H1 (cell line): Measurements from ENCODE around the gene MDC1. TPM values are rescaled to one million over a fixed set of nuclear protein-coding genes. Genes with fewer than 3 reads are reported as not detected.

ENCODE experiments used
- CTCF ChIA-PET: fragments of 300-600 bp; sonication (Branson Sonifier 250); formaldehyde crosslinking; loops from one replicate; lab custom pipeline; 2021; ENCODE audit not compliant: partially characterized antibody; lab: Charles Lee
- POLR2A ChIA-PET: fragments of 300-600 bp; sonication (Branson Sonifier 250); formaldehyde crosslinking; loops from one replicate; lab custom pipeline; 2021; ENCODE audit warnings: inconsistent platforms; ENCODE audit not compliant: partially characterized antibody; lab: Charles Lee
- DNase-seq, 2 experiments: peaks; one replicate each; pipeline versions ENCODE4 v3.0.0 to v3.0.0-alpha.2; 2010 to 2022; ENCODE audit warnings: low spot score in 2 of 2, low read depth in 1 of 2, mixed read lengths in 1 of 2
- FAIRE-seq: peaks from 2 replicates; lab custom pipeline; 2011; peaks lifted over from hg19 to GRCh38; lab: Jason Lieb, UNC
- H2AFZ ChIP-seq: 2 replicates; pipeline ENCODE4 v1.8.1; 2012; ENCODE audit warnings: low read length, inconsistent platforms
- H2AK5ac ChIP-seq: 2 replicates; pipeline ENCODE4 v1.6.1; 2013; ENCODE audit warnings: low read depth, low read length
- H2BK120ac ChIP-seq: replicated peaks from 2 replicates; pipeline ENCODE3; 2013; ENCODE audit warnings: low read depth, low read length, inconsistent platforms
- H2BK12ac ChIP-seq: 2 replicates; pipeline ENCODE4 v1.6.1; 2013; ENCODE audit warnings: low read depth, low read length
- H2BK15ac ChIP-seq: 2 replicates; pipeline ENCODE4 v1.6.1; 2013; ENCODE audit warnings: low read length
- H2BK20ac ChIP-seq: 2 replicates; pipeline ENCODE4 v1.6.1; 2013; ENCODE audit warnings: low read length
- H2BK5ac ChIP-seq: 2 replicates; pipeline ENCODE4 v1.6.1; 2013; ENCODE audit warnings: low read depth, low read length
- H3K14ac ChIP-seq: 2 replicates; pipeline ENCODE4 v1.6.1; 2013; ENCODE audit warnings: inconsistent platforms; ENCODE audit not compliant: insufficient read length
- H3K18ac ChIP-seq: 2 replicates; pipeline ENCODE4 v1.6.1; 2013; ENCODE audit warnings: low read length; ENCODE audit errors: extremely low read depth
- H3K23ac ChIP-seq: 2 replicates; pipeline ENCODE4 v1.6.1; 2013; ENCODE audit warnings: inconsistent platforms; ENCODE audit not compliant: insufficient read length
- H3K23me2 ChIP-seq: 2 replicates; pipeline ENCODE4 v1.6.1; 2013; ENCODE audit warnings: low read depth, low read length
- H3K27ac ChIP-seq: 2 replicates; pipeline ENCODE4 v1.6.1; 2011; ENCODE audit warnings: low read depth, low read length, inconsistent platforms
- H3K27me3 ChIP-seq, 4 experiments: replicated peaks in 1 of 4; 1 replicate in 1 of 4; 2 replicates in 3 of 4; pipeline versions ENCODE4 v1.6.1 to v1.8.1; 2011 to 2013; ENCODE audit warnings: low read length in 3 of 4, mild to moderate bottlenecking in 3 of 4, inconsistent platforms in 2 of 4, mixed read lengths in 2 of 4, moderate library complexity in 1 of 4; ENCODE audit not compliant: control insufficient read depth in 3 of 4, insufficient read depth in 3 of 4; ENCODE audit errors: extremely low read depth in 1 of 4
- H3K36me3 ChIP-seq, 4 experiments: 2 replicates each; pipeline versions ENCODE4 v1.6.1 to v1.8.1; 2011 to 2013; ENCODE audit warnings: mild to moderate bottlenecking in 4 of 4, low read length in 3 of 4, moderate library complexity in 2 of 4, control low read depth in 1 of 4, inconsistent platforms in 1 of 4; ENCODE audit not compliant: insufficient read depth in 4 of 4, control insufficient read depth in 2 of 4
- H3K4ac ChIP-seq: replicated peaks from 2 replicates; pipeline ENCODE3; 2013; ENCODE audit warnings: low read length, low read depth, mixed read lengths, inconsistent platforms; ENCODE audit not compliant: insufficient read length
- H3K4me1 ChIP-seq, 4 experiments: replicated peaks in 1 of 4; 1 replicate in 1 of 4; 2 replicates in 3 of 4; pipeline versions ENCODE4 v1.6.1 to v1.8.1; 2011 to 2013; ENCODE audit warnings: low read length in 3 of 4, inconsistent platforms in 2 of 4, mixed read lengths in 1 of 4; ENCODE audit not compliant: insufficient read depth in 4 of 4, control insufficient read depth in 3 of 4
- H3K4me2 ChIP-seq, 2 experiments: 2 replicates each; pipeline versions ENCODE4 v1.6.1 to v1.8.1; 2011 to 2013; ENCODE audit warnings: low read depth in 2 of 2, low read length in 2 of 2, control low read depth in 1 of 2, inconsistent platforms in 1 of 2, mild to moderate bottlenecking in 1 of 2; ENCODE audit not compliant: insufficient read depth in 1 of 2
- H3K4me3 ChIP-seq, 4 experiments: fragments of 200-600, 300-600 bp in 1 of 4; sonication (generic), shearing (Covaris generic), sonication (Bioruptor Twin) in 1 of 4; 2 replicates each; pipeline versions ENCODE4 v1.5.1 to v1.8.1; 2011 to 2016; ENCODE audit warnings: low read length in 4 of 4, low read depth in 3 of 4, control low read depth in 2 of 4, inconsistent platforms in 2 of 4, mild to moderate bottlenecking in 2 of 4, mixed read lengths in 1 of 4, moderate library complexity in 1 of 4; ENCODE audit not compliant: insufficient read depth in 2 of 4; ENCODE audit errors: extremely low read depth in 1 of 4
- H3K56ac ChIP-seq: replicated peaks from 2 replicates; pipeline ENCODE3; 2013; ENCODE audit warnings: low read depth, mild to moderate bottlenecking, mixed read lengths, low read length, inconsistent platforms; ENCODE audit not compliant: insufficient read length
- H3K79me1 ChIP-seq: 2 replicates; pipeline ENCODE4 v1.6.1; 2013; ENCODE audit warnings: low read depth, low read length, control low read depth
- H3K79me2 ChIP-seq, 2 experiments: 2 replicates each; pipeline versions ENCODE4 v1.6.1 to v1.8.1; 2012 to 2013; ENCODE audit warnings: low read length in 2 of 2, mild to moderate bottlenecking in 2 of 2, inconsistent platforms in 1 of 2; ENCODE audit not compliant: insufficient read depth in 2 of 2, control insufficient read depth in 1 of 2
- H3K9ac ChIP-seq, 4 experiments: replicated peaks in 1 of 4; 1 replicate in 1 of 4; 2 replicates in 3 of 4; pipeline versions ENCODE4 v1.6.1 to v1.8.1; 2011 to 2013; ENCODE audit warnings: low read depth in 3 of 4, low read length in 3 of 4, control low read depth in 2 of 4, mild to moderate bottlenecking in 2 of 4, moderate library complexity in 2 of 4, inconsistent platforms in 1 of 4; ENCODE audit errors: extremely low read depth in 1 of 4
- H3K9me3 ChIP-seq, 2 experiments: 2 replicates each; pipeline versions ENCODE4 v1.6.1 to v1.8.1; 2012 to 2013; ENCODE audit warnings: mild to moderate bottlenecking in 2 of 2, moderate library complexity in 2 of 2, control low read depth in 1 of 2, inconsistent platforms in 1 of 2, low read depth in 1 of 2, low read length in 1 of 2, mixed read lengths in 1 of 2; ENCODE audit not compliant: insufficient read depth in 2 of 2
- H4K20me1 ChIP-seq, 2 experiments: replicated peaks in 1 of 2; 2 replicates each; pipeline versions ENCODE3 to v1.8.1; 2011 to 2013; ENCODE audit warnings: inconsistent platforms in 2 of 2, low read length in 2 of 2, mild to moderate bottlenecking in 1 of 2; ENCODE audit not compliant: insufficient read depth in 2 of 2, control insufficient read depth in 1 of 2
- H4K5ac ChIP-seq: 2 replicates; pipeline ENCODE4 v1.6.1; 2013; ENCODE audit warnings: low read length, low read depth, mixed read lengths, inconsistent platforms; ENCODE audit not compliant: insufficient read length
- H4K8ac ChIP-seq: 2 replicates; pipeline ENCODE4 v1.8.0; 2013; ENCODE audit warnings: mild to moderate bottlenecking, moderate library complexity, low read length, inconsistent platforms; ENCODE audit not compliant: insufficient read depth; ENCODE audit errors: extremely low read depth
- H4K91ac ChIP-seq: replicated peaks from 2 replicates; pipeline ENCODE3; 2013; ENCODE audit warnings: low read length, mixed read lengths, inconsistent platforms; ENCODE audit not compliant: insufficient read length
- BACH1 ChIP-seq: IDR thresholded peaks from 2 replicates; pipeline ENCODE4 v1.6.1; 2012; ENCODE audit warnings: low read length, improper control_type of control experiment
- CREB1 ChIP-seq: IDR thresholded peaks from 2 replicates; pipeline ENCODE4 v1.6.1; 2012; ENCODE audit warnings: inconsistent platforms
- GABPA ChIP-seq: IDR thresholded peaks from 2 replicates; pipeline ENCODE4 v1.6.1; 2011; ENCODE audit warnings: mild to moderate bottlenecking, low read length, moderate library complexity, borderline replicate concordance; ENCODE audit not compliant: insufficient read depth
- JUN ChIP-seq: IDR thresholded peaks from 2 replicates; pipeline ENCODE4 v1.6.1; 2011; ENCODE audit warnings: low read depth, mild to moderate bottlenecking, improper control_type of control experiment, low read length
- KDM4A ChIP-seq: IDR thresholded peaks from one replicate; pipeline ENCODE4 v1.7.1; 2012; ENCODE audit warnings: low read depth, mild to moderate bottlenecking, moderate library complexity, low read length, inconsistent platforms; ENCODE audit not compliant: severe bottlenecking
- PHF8 ChIP-seq: fragments of 200-600 bp; sonication (generic); conservative IDR thresholded peaks from 2 replicates; pipeline ENCODE4 v1.7.1; 2012; ENCODE audit warnings: low read depth, mild to moderate bottlenecking, inconsistent platforms, low read length, moderate library complexity
- SP1 ChIP-seq: IDR thresholded peaks from 2 replicates; pipeline ENCODE4 v1.6.1; 2011; ENCODE audit warnings: low read depth, low read length
- SP2 ChIP-seq: IDR thresholded peaks from 2 replicates; pipeline ENCODE4 v1.6.1; 2012; ENCODE audit warnings: mild to moderate bottlenecking, low read length, inconsistent platforms
- SP4 ChIP-seq: IDR thresholded peaks from 2 replicates; pipeline ENCODE4 v1.6.1; 2012; ENCODE audit warnings: low read length, inconsistent platforms
- ZNF274 ChIP-seq: IDR thresholded peaks from 2 replicates; pipeline ENCODE4 v1.7.0; 2012; ENCODE audit warnings: low read length, borderline replicate concordance; ENCODE audit errors: extremely low read depth
- WGBS, 2 experiments: shearing (Covaris generic) in 1 of 2; methylation state at CpG; one replicate each; pipeline versions ENCODE4 v1.1.6 to v1.1.7; 2013 to 2015; ENCODE audit warnings: low lambda C conversion rate in 2 of 2, mixed read lengths in 2 of 2, inconsistent platforms in 1 of 2, low coverage in 1 of 2, missing lambda C conversion rate in 1 of 2; ENCODE audit not compliant: insufficient replicate concordance in 2 of 2, insufficient coverage in 1 of 2, insufficient read length in 1 of 2; ENCODE audit errors: extremely low coverage in 1 of 2, missing lambda C conversion rate in 1 of 2; 5-methylcytosine and 5-hydroxymethylcytosine counted together
- polyA plus RNA-seq, 7 experiments: library from polyadenylated mRNA; depleted of rRNA in 3 of 7; stranded (reverse) in 5 of 7; unstranded in 2 of 7; fragments of >200 nt in 5 of 7; fragments of 200-250 nt in 2 of 7; gene quantifications; 1 replicate in 5 of 7; 2 replicates in 1 of 7; 4 replicates in 1 of 7; pipeline versions ENCODE4 v1.2.1 to v1.2.3, GENCODE V29; 2011 to 2013; ENCODE audit warnings: missing spikeins in 2 of 7, mixed read lengths in 2 of 7
- total RNA-seq: library from RNA; stranded (reverse); fragmentation: NEBNext Ultra II Directional; extraction: Animal tissue kit (Norgen Biotek cat#: 25700); gene quantifications from 2 replicates; pipeline ENCODE4 v1.2.1, GENCODE V29; 2021

The MDC1 gene
- total and polyA plus RNA-seq, 2 of the 8 experiments (the other 6 are each of a cell fraction or from before 2014, with no cell fraction given) = 29.9 to 81.1 TPM

DNA sequence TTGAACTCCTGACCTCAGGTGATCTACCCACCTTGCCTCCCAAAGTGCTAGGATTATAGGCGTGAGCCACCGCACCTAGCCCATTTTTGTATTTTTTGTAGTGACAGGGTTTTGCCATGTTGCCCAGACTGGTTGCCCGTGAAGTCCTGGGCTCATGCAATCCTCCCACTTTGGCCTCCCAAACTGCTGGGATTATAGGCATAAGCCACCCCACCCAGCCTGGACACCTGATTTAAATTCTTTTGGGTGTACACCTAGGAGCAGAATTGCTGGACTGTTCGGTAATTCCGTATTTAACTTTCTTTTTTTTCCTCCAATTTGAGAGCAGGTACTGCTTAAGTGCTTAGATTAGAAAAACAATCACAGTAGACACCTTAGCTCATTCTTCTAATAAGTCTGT lies 20.6 kb downstream of the MDC1 start:
- Histone ChIP-seq H3K9me3 (no peaks in the 10 kb centered on the region), H2BK12ac (no peak overlapping the region), H2BK20ac (no peak overlapping the region), H3K4ac (no peak overlapping the region), H3K23me2 (no peaks in the 10 kb centered on the region), H4K91ac (no peak overlapping the region), H3K27ac (no peak overlapping the region), H3K79me1 (no peaks in the 10 kb centered on the region), H3K56ac (no peak overlapping the region), H2AFZ (no peak overlapping the region), H3K79me2 (no peaks in the 10 kb centered on the region), H3K4me1 (peaks cover 0 to under 1% (median 0%) of the 10 kb centered on the region in 4 experiments; a peak in 1 of 7 replicates), H3K4me2 (no peak overlapping the region), H2BK120ac (no peak overlapping the region), H3K14ac (no peak overlapping the region), H3K36me3 (peaks cover 0 to 13% (median 3%) of the 10 kb centered on the region in 4 experiments; a peak in 4 of 8 replicates), H2BK15ac (no peak overlapping the region), H3K18ac (no peak overlapping the region), H4K5ac (no peak overlapping the region), H4K8ac (no peak overlapping the region), H3K23ac (no peak overlapping the region), H4K20me1 (no peaks in the 10 kb centered on the region), H3K4me3 (no peak overlapping the region), H3K9ac (no peak overlapping the region), H3K27me3 (no peaks in the 10 kb centered on the region), H2AK5ac (no peak overlapping the region), H2BK5ac (no peak overlapping the region)
- DNase-seq = no peak
- 84% methylated on average over 5 of the region's 5 CpGs; no CpG with 5 or more reads in 1 of the 2 experiments for whole genome bisulfite sequencing, 2 experiments
- no peak for TF ChIP-seq PHF8
- no peak for TF ChIP-seq KDM4A
- no peak for TF ChIP-seq GABPA
- no peak for TF ChIP-seq JUN
- no peak for TF ChIP-seq BACH1
- TF ChIP-seq CREB1 = no peak
- TF ChIP-seq SP2 = no peak
- TF ChIP-seq ZNF274 = no peak
- no peak for TF ChIP-seq SP4
- TF ChIP-seq SP1 = no peak
- no peak for FAIRE-seq
- POLR2A ChIA-PET = interaction anchor here (0.6 to 26.7 kb wide), 6 partner anchors 9 to 131 kb away, joined by 3 to 732 read pairs (median 6); partner anchors contain the start of genes MDC1, MRPS18B and TUBB
- CTCF ChIA-PET = interaction anchor here (0.6 to 2.1 kb wide), 4 partner anchors 11 to 24 kb away, joined by 3 to 10 read pairs (median 4); partner anchors contain the start of gene DHX16
